Lower lobe of right lung (tissue), 2 donors: ENCODE data around the gene ING5. TPM values are rescaled to one million over a fixed set of nuclear protein-coding genes. Genes with fewer than 3 reads are reported as not detected.

Experiments used
- ATAC-seq, 2 donors: fragments of 200-7000 bp; cut with Tn5 transposase; one replicate each; pipeline ENCODE4 v1.9.1; 2020 to 2022; ENCODE audit warnings: mild to moderate bottlenecking in 2 of 2, moderate library complexity in 2 of 2
- DNase-seq: peaks from one replicate; pipeline ENCODE4 v3.0.0-alpha.2; 2020
- H3K27ac ChIP-seq: fragments of 200-600 bp; one replicate; pipeline ENCODE4 v1.8.0; 2022
- H3K27me3 ChIP-seq: fragments of 200-600 bp; one replicate; pipeline ENCODE4 v1.8.0; 2022; ENCODE audit warnings: low read depth
- H3K36me3 ChIP-seq: fragments of 200-600 bp; one replicate; pipeline ENCODE4 v1.8.0; 2022; ENCODE audit warnings: mild to moderate bottlenecking
- H3K4me1 ChIP-seq: fragments of 200-600 bp; one replicate; pipeline ENCODE4 v1.8.0; 2022
- H3K4me3 ChIP-seq: fragments of 200-600 bp; one replicate; pipeline ENCODE4 v1.8.0; 2022; ENCODE audit warnings: mild to moderate bottlenecking
- H3K9me3 ChIP-seq: fragments of 200-600 bp; one replicate; pipeline ENCODE4 v1.8.0; 2022
- CTCF ChIP-seq: fragments of 200-600 bp; IDR thresholded peaks from one replicate; pipeline ENCODE4 v1.8.0; 2022; ENCODE audit warnings: antibody characterized with exemption, mild to moderate bottlenecking
- intact Hi-C: fragments of 100-400 bp; cut with DNase I; formaldehyde crosslinking; loops from one replicate; pipeline ENCODE4 v1.11.0; 2022
- long read RNA-seq: library from polyadenylated mRNA; unstranded; transcript quantifications from one replicate; pipeline ENCODE4 v2.0.0, GENCODE V29; 2021
- total RNA-seq: library from RNA; stranded (reverse); fragmentation: NEBNext Ultra II Directional; extraction: Animal tissue kit (Norgen Biotek cat#: 25700); gene quantifications from one replicate; pipeline ENCODE4 v1.2.1, GENCODE V29; 2021
- donor health status: DM: no; HTN: yes; CAD: no; lungs with severe emphysema.

Gene ING5
- total RNA-seq: 36.5 TPM
- long read RNA-seq, full-length matches to known transcripts: 9 of 32 reads
- long read RNA-seq, partial matches to known transcripts: 3 of 32 reads
- long read RNA-seq, other reads (novel, unspliced or antisense): 20 of 32 reads

GRCh38 chr2:241701399-241702154, at the start of gene ING5:
TSS of gene ING5 (plus strand) at chr2:241702039. CDS start at chr2:241702066, 27 bp downstream.
- H3K4me1 ChIP-seq: peaks cover 19% of the 10 kb centered on the region
- intact Hi-C loops: no loop called here
- no peak for TF ChIP-seq CTCF

GRCh38 chr2:241652142-241652541, 49.7 kb upstream of the ING5 start:
- ATAC-seq (no peak), DNase-seq (no peak)
- no peak overlapping the region for H3K27ac ChIP-seq
- no peak overlapping the region for H3K4me3 ChIP-seq
- H3K9me3 ChIP-seq: no peaks in the 10 kb centered on the region
- H3K4me1 ChIP-seq: no peaks in the 10 kb centered on the region
- H3K36me3 ChIP-seq: peaks cover 62% of the 10 kb centered on the region
- H3K27me3 ChIP-seq: no peaks in the 10 kb centered on the region
- no peak for TF ChIP-seq CTCF
- intact Hi-C loops: no loop called here

More at GRCh38 chr2:241701399-241702154, at the start of gene ING5:
- Histone ChIP-seq H3K9me3 (no peaks in the 10 kb centered on the region), H3K27ac (peak within 1 kb of the TSS; percentile 94), H3K36me3 (peaks cover 12% of the 10 kb centered on the region), H3K27me3 (no peaks in the 10 kb centered on the region), H3K4me3 (peak within 1 kb of the TSS; percentile 88)
- ATAC-seq: peak; percentile 93 to 94
- DNase-seq: peak; percentile 98

GRCh38 chr2:241652722-241653121, 49.1 kb upstream of the ING5 start:
- peaks cover 67% of the 10 kb centered on the region for H3K36me3 ChIP-seq
- intact Hi-C loops: no loop called here
- ATAC-seq: no peak

GRCh38 chr2:241653210-241653750, 48.6 kb upstream of the ING5 start:
- Histone ChIP-seq H3K27me3 (no peaks in the 10 kb centered on the region), H3K4me3 (no peak overlapping the region), H3K4me1 (no peaks in the 10 kb centered on the region), H3K9me3 (no peaks in the 10 kb centered on the region), H3K27ac (no peak overlapping the region), H3K36me3 (peaks cover 72% of the 10 kb centered on the region)
- intact Hi-C loops: no loop called here
- DNase-seq (no peak), ATAC-seq (no peak)
- no peak for TF ChIP-seq CTCF

More at GRCh38 chr2:241652722-241653121, 49.1 kb upstream of the ING5 start:
- H3K27me3 ChIP-seq: no peaks in the 10 kb centered on the region
- H3K27ac ChIP-seq: no peak overlapping the region
- H3K4me1 ChIP-seq: no peaks in the 10 kb centered on the region
- H3K4me3 ChIP-seq: no peak overlapping the region
- H3K9me3 ChIP-seq: no peaks in the 10 kb centered on the region
- no peak for TF ChIP-seq CTCF
- DNase-seq: no peak

GRCh38 chr2:241654551-241654950, 47.3 kb upstream of the ING5 start:
- no peak for TF ChIP-seq CTCF
- Histone ChIP-seq H3K9me3 (no peaks in the 10 kb centered on the region), H3K4me1 (no peaks in the 10 kb centered on the region), H3K36me3 (peaks cover 84% of the 10 kb centered on the region), H3K27me3 (no peaks in the 10 kb centered on the region), H3K27ac (no peak overlapping the region), H3K4me3 (no peak overlapping the region)
- DNase-seq: no peak
- no peak for ATAC-seq
- intact Hi-C loops: no loop called here
